PC-9 (cell line): Measurements from ENCODE around the gene ARHGDIG.

Experiments used
- EZH2 ChIP-seq: fragments of 200-600 bp; sonication (generic); IDR thresholded peaks from 2 replicates; pipeline ENCODE4 v1.8.0; 2017; ENCODE audit warnings: antibody characterized with exemption, low read depth
- TF ChIP-seq, protein P1 (sequence below): fragments of 200-600 bp; sonication (generic); conservative IDR thresholded peaks from 2 replicates; pipeline ENCODE4 v1.6.1; 2017; ENCODE audit warnings: mixed run types, antibody characterized with exemption, mild to moderate bottlenecking, moderate library complexity

DNA sequence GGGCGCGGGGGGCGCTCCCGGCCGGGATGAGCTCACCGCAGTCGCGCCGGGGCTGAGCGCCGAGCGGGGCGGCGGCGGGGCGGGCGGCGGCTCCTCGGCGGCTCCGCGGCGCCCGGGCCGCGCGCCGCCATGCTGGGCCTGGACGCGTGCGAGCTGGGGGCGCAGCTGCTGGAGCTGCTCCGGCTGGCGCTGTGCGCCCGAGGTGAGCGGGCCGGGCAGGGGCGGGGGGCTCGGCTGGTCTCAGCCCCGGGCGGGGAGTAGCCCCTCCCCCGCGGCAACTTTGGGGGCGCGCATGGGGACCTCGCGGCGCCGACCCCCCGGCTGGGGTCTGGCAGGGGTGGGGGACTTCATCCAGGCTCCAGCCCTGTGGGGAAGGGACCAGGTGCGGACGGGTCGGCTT is at the start of gene ARHGDIG:
- no peak for TF ChIP-seq EZH2
- TF ChIP-seq, protein P1, sequence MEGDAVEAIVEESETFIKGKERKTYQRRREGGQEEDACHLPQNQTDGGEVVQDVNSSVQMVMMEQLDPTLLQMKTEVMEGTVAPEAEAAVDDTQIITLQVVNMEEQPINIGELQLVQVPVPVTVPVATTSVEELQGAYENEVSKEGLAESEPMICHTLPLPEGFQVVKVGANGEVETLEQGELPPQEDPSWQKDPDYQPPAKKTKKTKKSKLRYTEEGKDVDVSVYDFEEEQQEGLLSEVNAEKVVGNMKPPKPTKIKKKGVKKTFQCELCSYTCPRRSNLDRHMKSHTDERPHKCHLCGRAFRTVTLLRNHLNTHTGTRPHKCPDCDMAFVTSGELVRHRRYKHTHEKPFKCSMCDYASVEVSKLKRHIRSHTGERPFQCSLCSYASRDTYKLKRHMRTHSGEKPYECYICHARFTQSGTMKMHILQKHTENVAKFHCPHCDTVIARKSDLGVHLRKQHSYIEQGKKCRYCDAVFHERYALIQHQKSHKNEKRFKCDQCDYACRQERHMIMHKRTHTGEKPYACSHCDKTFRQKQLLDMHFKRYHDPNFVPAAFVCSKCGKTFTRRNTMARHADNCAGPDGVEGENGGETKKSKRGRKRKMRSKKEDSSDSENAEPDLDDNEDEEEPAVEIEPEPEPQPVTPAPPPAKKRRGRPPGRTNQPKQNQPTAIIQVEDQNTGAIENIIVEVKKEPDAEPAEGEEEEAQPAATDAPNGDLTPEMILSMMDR: no peak
